ENCODE results near the gene FBXO11. TPM values are rescaled to one million over a fixed set of nuclear protein-coding genes. Genes with fewer than 3 reads are reported as not detected.
A peak's percentile ranks its signal among the peaks of the same experiment; 100 is the strongest.

FBXO11 gene
- total RNA-seq, 1 experiment from 2014 or later, result 64.1 TPM

DNA sequence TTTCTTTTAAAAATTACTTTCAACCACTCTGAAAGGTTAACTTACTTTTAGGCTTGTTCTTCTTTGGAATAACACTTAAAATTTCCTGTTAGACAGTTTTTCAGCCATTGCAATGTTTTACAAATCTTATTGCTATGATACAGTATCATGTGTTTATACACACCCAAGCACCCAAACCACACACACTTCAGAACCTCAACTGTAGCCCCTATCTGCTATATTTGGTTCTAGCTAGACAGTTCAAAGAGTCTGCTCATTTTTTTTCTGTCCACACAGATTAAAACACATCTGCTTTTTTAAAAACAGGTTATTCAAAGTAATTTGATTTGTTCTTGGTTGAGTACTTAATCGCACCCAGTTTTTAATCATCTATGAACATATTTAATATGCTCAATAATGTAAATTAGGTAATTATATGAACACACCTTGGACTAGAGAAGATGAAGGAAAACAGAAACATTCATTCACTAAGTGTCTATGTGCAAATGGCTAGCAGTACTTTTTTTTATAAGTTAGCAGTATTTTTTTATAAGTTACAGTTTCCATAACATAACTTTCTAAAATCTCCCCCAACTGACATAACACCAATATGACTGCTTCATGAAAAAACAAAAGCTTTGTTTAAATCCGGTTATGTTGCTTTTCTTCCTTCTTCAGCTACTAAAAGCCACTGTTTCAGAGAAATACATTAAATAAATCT lies 17.6 kb downstream of the FBXO11 start:
- no peak for DNase-seq (ENCODE audit: unreplicated experiment)
- Mint-ChIP-seq H3K9me3 (ENCODE audit: unreplicated experiment) (no peaks in the 10 kb centered on the region), H3K36me3 (ENCODE audit: insufficient read depth, unreplicated experiment) (peaks cover 13% of the 10 kb centered on the region), H3K4me1 (ENCODE audit: insufficient read depth, unreplicated experiment) (peaks cover 20% of the 10 kb centered on the region), H3K27ac (ENCODE audit: low read depth, unreplicated experiment) (no peak overlapping the region), H3K4me3 (ENCODE audit: unreplicated experiment) (no peak overlapping the region), H3K27me3 (ENCODE audit: insufficient read depth, unreplicated experiment) (no peaks in the 10 kb centered on the region)
- ChIA-PET CTCF (interaction anchor here (0.7 to 1.1 kb wide), 2 partner anchors 18 to 218 kb away, joined by 4 read pairs; partner anchors contain the start of gene FBXO11), POLR2A (interaction anchor here (1.1 to 1.5 kb wide), 2 partner anchors 11 to 80 kb away, joined by 3 to 5 read pairs; no protein-coding TSS in a partner anchor)
- intact Hi-C loops (cut with micrococcal nuclease), result no loop called here
- BruUV-seq (replicated peaks), result no TSS peak
- TF ChIP-seq, protein P1, sequence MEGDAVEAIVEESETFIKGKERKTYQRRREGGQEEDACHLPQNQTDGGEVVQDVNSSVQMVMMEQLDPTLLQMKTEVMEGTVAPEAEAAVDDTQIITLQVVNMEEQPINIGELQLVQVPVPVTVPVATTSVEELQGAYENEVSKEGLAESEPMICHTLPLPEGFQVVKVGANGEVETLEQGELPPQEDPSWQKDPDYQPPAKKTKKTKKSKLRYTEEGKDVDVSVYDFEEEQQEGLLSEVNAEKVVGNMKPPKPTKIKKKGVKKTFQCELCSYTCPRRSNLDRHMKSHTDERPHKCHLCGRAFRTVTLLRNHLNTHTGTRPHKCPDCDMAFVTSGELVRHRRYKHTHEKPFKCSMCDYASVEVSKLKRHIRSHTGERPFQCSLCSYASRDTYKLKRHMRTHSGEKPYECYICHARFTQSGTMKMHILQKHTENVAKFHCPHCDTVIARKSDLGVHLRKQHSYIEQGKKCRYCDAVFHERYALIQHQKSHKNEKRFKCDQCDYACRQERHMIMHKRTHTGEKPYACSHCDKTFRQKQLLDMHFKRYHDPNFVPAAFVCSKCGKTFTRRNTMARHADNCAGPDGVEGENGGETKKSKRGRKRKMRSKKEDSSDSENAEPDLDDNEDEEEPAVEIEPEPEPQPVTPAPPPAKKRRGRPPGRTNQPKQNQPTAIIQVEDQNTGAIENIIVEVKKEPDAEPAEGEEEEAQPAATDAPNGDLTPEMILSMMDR (IDR thresholded peaks at IDR 0.05; ENCODE audit: unreplicated experiment), result no peak

DNA sequence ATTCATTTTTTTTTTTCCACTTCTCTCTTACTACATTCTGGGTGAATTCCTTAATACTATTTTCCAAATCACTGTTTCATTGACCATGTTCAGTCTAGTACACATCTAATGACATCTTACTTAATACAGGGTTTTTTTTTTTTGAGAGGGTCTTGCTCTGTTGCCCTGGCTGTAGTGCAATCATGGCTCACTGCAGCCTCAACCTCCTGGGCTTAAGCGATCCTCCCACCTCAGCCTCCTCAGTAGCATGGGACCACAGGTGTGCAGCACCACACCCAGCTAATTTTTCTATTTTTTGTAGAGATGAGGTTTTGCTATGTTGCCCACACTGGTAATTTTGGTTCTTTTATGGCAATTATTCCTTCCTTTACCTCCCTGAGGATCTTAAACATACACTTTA lies 29.4 kb downstream of the FBXO11 start:
- no peak overlapping the region for H3K4me3 Mint-ChIP-seq (ENCODE audit: unreplicated experiment)
- intact Hi-C loops (cut with micrococcal nuclease), result no loop called here
- POLR2A ChIA-PET, result interaction anchor here (0.7 to 1.6 kb wide), 2 partner anchors 10 to 640 kb away, joined by 3 to 4 read pairs; no protein-coding TSS in a partner anchor
- no TSS peak for BruUV-seq (replicated peaks)
- no peaks in the 10 kb centered on the region for H3K9me3 Mint-ChIP-seq (ENCODE audit: unreplicated experiment)
- H3K27ac Mint-ChIP-seq (ENCODE audit: low read depth, unreplicated experiment), result peak overlapping the region; percentile 8
- no peaks in the 10 kb centered on the region for H3K27me3 Mint-ChIP-seq (ENCODE audit: insufficient read depth, unreplicated experiment)
- TF ChIP-seq, protein P1 (IDR thresholded peaks at IDR 0.05; ENCODE audit: unreplicated experiment), result no peak
- peaks cover 4% of the 10 kb centered on the region for H3K36me3 Mint-ChIP-seq (ENCODE audit: insufficient read depth, unreplicated experiment)
- CTCF ChIA-PET, result interaction anchor here (0.6 kb wide), 1 partner anchor 431 kb away, joined by 3 read pairs; no protein-coding TSS in a partner anchor
- no peak for DNase-seq (ENCODE audit: unreplicated experiment)
- H3K4me1 Mint-ChIP-seq (ENCODE audit: insufficient read depth, unreplicated experiment), result peaks cover 16% of the 10 kb centered on the region

DNA sequence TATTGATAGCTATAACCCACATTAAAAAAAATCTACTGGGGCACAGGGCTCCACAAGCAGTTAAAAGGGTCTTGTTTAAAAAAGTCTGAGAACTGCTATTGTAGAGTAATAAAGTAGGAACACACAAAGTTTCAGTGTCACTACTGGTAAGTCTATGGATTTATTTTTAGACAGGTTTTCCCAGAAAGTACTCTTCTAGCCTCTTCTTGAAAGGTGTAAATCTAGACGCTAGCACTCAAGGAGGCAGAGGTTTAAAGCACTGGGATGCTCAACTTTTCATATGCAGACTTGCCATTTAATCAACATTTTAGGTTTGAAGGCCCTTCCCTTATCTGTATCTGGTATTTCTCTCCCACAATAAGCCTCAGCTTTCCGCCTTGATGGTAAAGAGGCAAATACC lies 33.4 kb downstream of the FBXO11 start:
- CTCF ChIA-PET, result interaction anchor here (0.6 to 3.2 kb wide), 3 partner anchors 10 to 15 kb away, joined by 4 to 15 read pairs (median 5); no protein-coding TSS in a partner anchor
- H3K27me3 Mint-ChIP-seq (ENCODE audit: insufficient read depth, unreplicated experiment), result no peaks in the 10 kb centered on the region
- POLR2A ChIA-PET, result interaction anchor here (1.1 to 1.6 kb wide), 2 partner anchors 17 to 218 kb away, joined by 3 to 4 read pairs; no protein-coding TSS in a partner anchor
- H3K27ac Mint-ChIP-seq (ENCODE audit: low read depth, unreplicated experiment), result no peak overlapping the region
- no peak for DNase-seq (ENCODE audit: unreplicated experiment)
- H3K4me3 Mint-ChIP-seq (ENCODE audit: unreplicated experiment), result no peak overlapping the region
- BruUV-seq (replicated peaks), result no TSS peak
- H3K4me1 Mint-ChIP-seq (ENCODE audit: insufficient read depth, unreplicated experiment), result peaks cover 18% of the 10 kb centered on the region
- TF ChIP-seq, protein P1 (IDR thresholded peaks at IDR 0.05; ENCODE audit: unreplicated experiment), result no peak
- H3K36me3 Mint-ChIP-seq (ENCODE audit: insufficient read depth, unreplicated experiment), result no peaks in the 10 kb centered on the region
- intact Hi-C loops (cut with micrococcal nuclease), result no loop called here
- H3K9me3 Mint-ChIP-seq (ENCODE audit: unreplicated experiment), result no peaks in the 10 kb centered on the region

- H3K4me1 Mint-ChIP-seq (ENCODE audit: insufficient read depth, unreplicated experiment), result peaks cover 22% of the 10 kb centered on the region
- H3K36me3 Mint-ChIP-seq (ENCODE audit: insufficient read depth, unreplicated experiment), result no peaks in the 10 kb centered on the region
- H3K27me3 Mint-ChIP-seq (ENCODE audit: insufficient read depth, unreplicated experiment), result no peaks in the 10 kb centered on the region
- peak overlapping the region; percentile 41 for H3K27ac Mint-ChIP-seq (ENCODE audit: low read depth, unreplicated experiment)
- no peak for DNase-seq (ENCODE audit: unreplicated experiment)
- ChIA-PET CTCF (interaction anchor here (0.6 to 3.2 kb wide), 4 partner anchors 13 to 218 kb away, joined by 3 to 15 read pairs (median 3); no protein-coding TSS in a partner anchor), POLR2A (interaction anchor here (0.6 to 1.1 kb wide), 3 partner anchors 21 to 219 kb away, joined by 3 read pairs; no protein-coding TSS in a partner anchor)
- TF ChIP-seq, protein P1 (IDR thresholded peaks at IDR 0.05; ENCODE audit: unreplicated experiment), result no peak
- no peaks in the 10 kb centered on the region for H3K9me3 Mint-ChIP-seq (ENCODE audit: unreplicated experiment)
- intact Hi-C loops (cut with micrococcal nuclease), result no loop called here
- no TSS peak for BruUV-seq (replicated peaks)
- H3K4me3 Mint-ChIP-seq (ENCODE audit: unreplicated experiment), result no peak overlapping the region
Measured at GRCh38 chr2:47870641-47871540, 35.4 kb downstream of the FBXO11 start.

Measured in MCF 10A (cell line).